Stimulated activated CD4-positive, alpha-beta T cell treated with anti-CD3 and anti-CD28 coated beads, Interleukin-4, amount 100 ng/mL, for 24 hours (primary cell): ENCODE results near the gene FAM24B.
"Not testable (repeated sequence)": the region's sequence is repeated elsewhere in the genome, so short reads cannot be mapped to it uniquely, and the experiment has no call there.

ENCODE experiments used
- DNase-seq: peaks from one replicate; pipeline ENCODE4 v3.0.0-alpha.2; 2020

Gene FAM24B

GRCh38 chr10:122879339-122880273, at the start of gene FAM24B:
Gene FAM24B (minus strand): TSS chr10:122879581. CDS start chr10:122850515, 29,066 bp downstream.
- peak; percentile 97 for DNase-seq

- DNase-seq, result no peak
Measured at GRCh38 chr10:122915700-122916099, 36.3 kb upstream of the FAM24B start.

- DNase-seq, result peak; percentile 52
Measured at GRCh38 chr10:122911889-122912484, 32.6 kb upstream of the FAM24B start.

- DNase-seq, result no peak
Measured at GRCh38 chr10:122910310-122910709, 30.9 kb upstream of the FAM24B start, which contains the start of gene FAM24A. Gene FAM24A (plus strand): TSS chr10:122910610. CDS start chr10:122911635, 1,025 bp downstream.

GRCh38 chr10:122903861-122904260, 24.5 kb upstream of the FAM24B start:
- not testable (repeated sequence) for DNase-seq

- DNase-seq, result no peak
Measured at GRCh38 chr10:122894261-122894944, 15.0 kb upstream of the FAM24B start.

- no peak for DNase-seq
Measured at GRCh38 chr10:122884166-122884565, 4.8 kb upstream of the FAM24B start.

GRCh38 chr10:122882766-122883165, 3.4 kb upstream of the FAM24B start:
- no peak for DNase-seq

GRCh38 chr10:122878799-122879338, 512 bp downstream of the FAM24B start:
- no peak for DNase-seq

- no peak for DNase-seq
Measured at GRCh38 chr10:122877264-122877663, 2.1 kb downstream of the FAM24B start.

GRCh38 chr10:122876467-122876855, 2.9 kb downstream of the FAM24B start:
- DNase-seq, result no peak

GRCh38 chr10:122875843-122876466, 3.4 kb downstream of the FAM24B start:
- no peak for DNase-seq

GRCh38 chr10:122871947-122872346, 7.4 kb downstream of the FAM24B start:
- not testable (repeated sequence) for DNase-seq

- DNase-seq, result not testable (repeated sequence)
Measured at GRCh38 chr10:122868768-122869167, 10.6 kb downstream of the FAM24B start.

- not testable (repeated sequence) for DNase-seq
Measured at GRCh38 chr10:122866757-122867482, 12.5 kb downstream of the FAM24B start.

- no peak for DNase-seq
Measured at GRCh38 chr10:122864901-122865300, 14.5 kb downstream of the FAM24B start.

- no peak for DNase-seq
Measured at GRCh38 chr10:122864194-122864592, 15.2 kb downstream of the FAM24B start.

GRCh38 chr10:122863216-122864193, 15.9 kb downstream of the FAM24B start:
- no peak for DNase-seq

- no peak for DNase-seq
Measured at GRCh38 chr10:122861711-122862161, 17.6 kb downstream of the FAM24B start.

- DNase-seq, result no peak
Measured at GRCh38 chr10:122859527-122859926, 19.9 kb downstream of the FAM24B start.
